ENCODE data around the gene MMP23B.

Gene MMP23B

DNA sequence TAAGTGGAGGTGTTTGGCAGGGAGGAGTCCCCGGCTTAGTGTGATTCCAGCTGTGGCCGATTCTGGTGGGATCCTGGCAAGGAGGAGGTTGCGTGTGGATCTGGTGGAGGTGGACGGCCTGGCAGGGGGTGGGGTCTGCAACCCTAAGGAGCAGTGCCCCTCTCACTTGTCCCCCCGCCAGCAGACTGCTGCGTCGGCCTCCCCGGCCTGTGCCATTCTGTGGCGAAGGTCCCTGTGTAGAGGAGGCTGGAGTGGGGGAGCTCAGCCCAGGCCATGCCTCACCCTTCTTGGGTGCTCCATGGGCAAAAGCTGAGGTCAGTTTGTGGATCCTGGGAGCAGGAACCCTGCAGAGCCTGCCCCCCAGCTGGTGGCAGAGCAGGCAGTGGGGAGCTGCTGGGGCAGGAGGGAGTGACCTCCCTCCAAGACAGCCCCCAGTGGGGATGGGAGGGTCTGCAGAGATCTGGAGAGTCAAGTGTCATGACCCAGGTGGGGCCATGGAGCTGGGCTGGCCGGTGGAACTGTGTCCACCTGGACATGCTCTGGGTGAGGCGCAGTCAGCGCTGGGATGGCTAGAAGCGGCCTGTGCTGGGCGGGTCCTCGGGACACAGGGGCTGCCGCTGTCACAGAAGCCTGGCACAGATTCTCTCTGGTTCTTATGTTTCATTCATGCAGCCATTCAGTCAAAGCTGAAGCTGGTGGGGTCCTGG, 11.4 kb upstream of the MMP23B start:
- no peak for DNase-seq (ENCODE audit: low spot score)

GRCh38 chr1:1621173-1622009, 10.6 kb upstream of the MMP23B start:
- no peak for DNase-seq (ENCODE audit: low spot score)

- DNase-seq (ENCODE audit: low spot score), result no peak
Observed at GRCh38 chr1:1622010-1622787, 9.8 kb upstream of the MMP23B start.

DNA sequence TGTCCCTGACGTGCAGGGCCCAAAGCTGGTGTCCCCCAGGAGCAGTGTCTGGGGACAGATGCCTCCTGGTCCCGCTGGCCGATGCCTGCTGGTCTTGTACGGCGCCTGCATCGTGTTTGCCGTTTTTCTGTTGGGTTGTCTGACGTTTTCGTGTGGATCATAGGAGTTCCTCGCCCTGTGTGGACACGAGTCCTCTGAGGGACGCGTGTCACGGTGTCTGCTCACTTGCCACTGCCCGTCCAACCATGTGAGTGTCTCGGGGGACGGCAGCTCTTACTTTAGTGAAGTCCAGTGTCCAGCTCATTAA, 9.2 kb upstream of the MMP23B start:
- DNase-seq (ENCODE audit: low spot score), result no peak

DNA sequence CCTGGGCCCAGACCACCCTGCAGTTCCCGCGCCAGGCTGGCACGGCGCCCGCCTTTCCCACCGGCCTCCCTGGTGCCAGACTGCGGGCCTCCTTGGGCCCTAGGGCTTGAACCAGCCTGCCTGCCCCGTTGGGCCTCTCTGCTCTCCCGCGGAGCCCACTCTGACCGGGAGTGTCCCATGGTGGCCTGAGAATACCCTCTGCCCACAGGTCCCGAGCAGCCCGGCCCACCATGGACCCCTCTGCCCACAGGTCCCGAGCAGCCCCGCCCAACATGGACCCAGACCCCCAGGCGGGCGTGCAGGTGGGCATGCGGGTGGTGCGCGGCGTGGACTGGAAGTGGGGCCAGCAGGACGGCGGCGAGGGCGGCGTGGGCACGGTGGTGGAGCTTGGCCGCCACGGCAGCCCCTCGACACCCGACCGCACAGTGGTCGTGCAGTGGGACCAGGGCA, 8.8 kb upstream of the MMP23B start:
- DNase-seq (ENCODE audit: low spot score), result no peak

- DNase-seq (ENCODE audit: low spot score), result no peak
Observed at GRCh38 chr1:1623631-1624442, 8.1 kb upstream of the MMP23B start.

- no peak for DNase-seq (ENCODE audit: low spot score)
Observed at GRCh38 chr1:1624443-1625403, 7.2 kb upstream of the MMP23B start.

DNA sequence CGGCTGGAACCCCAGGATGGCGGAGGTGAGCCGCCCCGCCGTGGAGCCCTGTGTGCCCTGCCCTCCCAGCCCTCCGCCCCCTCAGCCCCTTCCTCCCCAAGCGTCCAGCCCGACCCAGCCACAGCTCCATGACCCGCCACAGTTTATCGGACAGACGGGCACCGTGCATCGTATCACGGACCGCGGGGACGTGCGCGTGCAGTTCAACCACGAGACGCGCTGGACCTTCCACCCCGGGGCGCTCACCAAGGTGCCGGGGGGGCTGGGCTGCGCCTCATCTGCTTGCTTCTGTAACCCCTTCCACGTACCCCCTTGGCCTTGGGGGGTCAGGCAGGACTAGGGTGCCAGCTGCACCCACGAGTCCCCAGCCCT, 6.6 kb upstream of the MMP23B start:
- no peak for DNase-seq (ENCODE audit: low spot score)

DNA sequence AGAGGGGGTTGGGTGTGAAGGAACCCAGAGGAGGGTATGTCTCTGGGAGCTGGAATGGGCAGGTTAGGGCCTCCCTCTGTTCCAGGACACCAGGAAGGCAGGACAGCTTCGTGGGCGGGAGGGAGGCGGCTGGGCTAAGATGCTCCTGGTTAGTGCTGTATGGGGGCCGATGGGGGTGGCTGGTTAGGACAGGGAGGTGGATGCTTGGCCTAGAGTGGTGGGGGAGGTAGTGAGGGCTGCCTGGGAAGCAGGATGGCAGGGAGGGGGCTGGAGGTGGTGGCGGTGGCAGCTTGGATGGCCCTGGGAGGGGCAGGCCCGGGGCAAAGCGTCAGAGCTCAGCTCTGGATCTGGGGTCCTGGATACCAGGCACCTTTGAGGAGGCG, 6.2 kb upstream of the MMP23B start:
- DNase-seq (ENCODE audit: low spot score), result no peak

DNA sequence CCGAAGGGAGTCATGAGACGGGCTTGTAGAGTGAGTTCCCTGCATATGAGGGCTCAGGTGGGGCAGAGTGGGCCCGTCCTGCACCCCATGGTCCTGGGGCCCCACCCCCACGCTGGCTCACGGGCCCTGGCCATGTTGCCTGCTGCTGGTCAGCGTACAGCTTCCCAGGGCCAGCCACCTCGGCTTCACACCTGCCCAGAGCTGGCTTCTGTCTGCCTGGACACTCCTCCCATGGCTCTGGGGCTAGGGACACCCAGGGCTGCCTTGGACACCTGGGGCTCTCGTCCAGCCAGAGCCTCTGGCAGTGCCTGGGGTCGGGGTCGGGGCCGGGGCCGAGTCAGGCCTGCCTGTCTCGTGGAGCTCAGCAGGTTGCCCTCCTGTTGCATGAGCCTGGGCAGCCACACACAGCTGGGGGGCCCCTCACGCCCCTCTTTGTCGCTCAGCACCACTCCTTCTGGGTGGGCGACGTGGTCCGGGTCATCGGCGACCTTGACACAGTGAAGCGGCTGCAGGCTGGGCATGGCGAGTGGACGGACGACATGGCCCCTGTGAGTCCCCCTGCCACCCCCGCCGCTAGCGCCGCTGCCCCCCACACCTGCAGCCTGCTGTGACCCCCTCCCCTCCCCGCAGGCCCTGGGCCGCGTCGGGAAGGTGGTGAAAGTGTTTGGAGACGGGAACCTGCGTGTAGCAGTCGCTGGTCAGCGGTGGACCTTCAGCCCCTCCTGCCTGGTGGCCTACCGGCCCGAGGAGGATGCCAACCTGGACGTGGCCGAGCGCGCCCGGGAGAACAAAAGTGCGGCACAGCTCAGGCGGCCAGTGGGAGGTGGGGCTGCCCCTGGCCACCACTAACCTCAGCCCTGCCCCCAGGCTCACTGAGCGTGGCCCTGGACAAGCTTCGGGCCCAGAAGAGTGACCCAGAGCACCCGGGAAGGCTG, 5.5 kb upstream of the MMP23B start:
- DNase-seq (ENCODE audit: low spot score), result no peak

DNA sequence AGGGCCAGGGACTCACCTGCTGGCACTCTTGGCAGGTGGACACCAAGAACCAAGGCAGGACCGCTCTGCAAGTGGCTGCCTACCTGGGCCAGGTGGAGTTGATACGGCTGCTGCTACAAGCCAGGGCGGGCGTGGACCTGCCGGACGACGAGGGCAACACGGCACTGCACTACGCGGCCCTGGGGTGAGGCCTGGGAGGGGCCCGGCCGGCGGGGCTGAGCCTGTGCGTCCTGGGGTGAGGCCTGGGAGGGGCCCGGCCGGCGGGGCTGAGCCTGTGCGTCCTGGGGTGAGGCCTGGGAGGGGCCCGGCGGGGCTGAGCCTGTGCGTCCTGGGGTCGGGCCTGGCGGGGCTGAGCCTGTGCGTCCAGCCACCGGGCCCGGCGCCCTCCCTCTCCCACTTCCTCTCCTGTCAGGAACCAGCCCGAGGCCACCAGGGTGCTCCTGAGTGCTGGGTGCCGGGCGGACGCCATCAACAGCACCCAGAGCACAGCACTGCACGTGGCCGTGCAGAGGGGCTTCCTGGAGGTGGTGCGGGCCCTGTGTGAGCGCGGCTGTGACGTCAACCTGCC, 4.6 kb upstream of the MMP23B start:
- DNase-seq (ENCODE audit: low spot score), result no peak

DNA sequence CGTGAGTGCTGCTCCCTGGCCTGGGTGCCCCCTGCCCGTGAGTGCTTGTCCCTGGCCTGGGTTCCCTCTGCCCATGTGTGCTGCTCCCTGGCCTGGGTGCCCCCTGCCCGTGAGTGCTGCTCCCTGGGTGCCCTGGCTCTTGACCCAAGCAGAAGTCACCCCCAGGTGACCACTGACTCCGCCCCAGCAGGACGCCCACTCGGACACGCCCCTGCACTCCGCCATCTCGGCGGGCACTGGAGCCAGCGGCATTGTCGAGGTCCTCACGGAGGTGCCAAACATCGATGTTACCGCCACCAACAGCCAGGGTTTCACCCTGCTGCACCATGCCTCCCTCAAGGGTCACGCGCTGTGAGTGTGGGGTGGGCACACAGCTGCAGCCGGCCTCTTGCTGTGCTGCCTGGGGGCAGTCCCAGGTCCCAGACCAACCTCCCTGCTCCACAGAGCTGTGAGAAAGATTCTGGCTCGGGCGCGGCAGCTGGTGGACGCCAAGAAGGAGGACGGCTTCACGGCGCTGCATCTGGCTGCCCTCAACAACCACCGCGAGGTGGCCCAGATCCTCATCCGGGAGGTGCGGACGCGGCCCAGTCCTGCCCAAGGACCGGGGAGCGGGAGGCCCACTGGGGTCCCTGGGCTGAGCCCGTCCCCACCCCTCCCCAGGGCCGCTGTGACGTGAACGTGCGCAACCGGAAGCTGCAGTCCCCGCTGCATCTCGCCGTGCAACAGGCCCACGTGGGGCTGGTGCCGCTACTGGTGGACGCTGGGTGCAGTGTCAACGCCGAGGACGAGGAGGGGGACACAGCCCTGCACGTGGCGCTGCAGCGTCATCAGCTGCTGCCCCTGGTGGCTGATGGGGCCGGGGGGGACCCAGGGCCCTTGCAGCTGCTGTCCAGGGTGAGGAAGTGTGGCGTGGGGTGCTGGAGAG, 3.9 kb upstream of the MMP23B start:
- no peak for DNase-seq (ENCODE audit: low spot score)

- DNase-seq (ENCODE audit: low spot score), result no peak
Observed at GRCh38 chr1:1628754-1629429, 3.1 kb upstream of the MMP23B start.

DNA sequence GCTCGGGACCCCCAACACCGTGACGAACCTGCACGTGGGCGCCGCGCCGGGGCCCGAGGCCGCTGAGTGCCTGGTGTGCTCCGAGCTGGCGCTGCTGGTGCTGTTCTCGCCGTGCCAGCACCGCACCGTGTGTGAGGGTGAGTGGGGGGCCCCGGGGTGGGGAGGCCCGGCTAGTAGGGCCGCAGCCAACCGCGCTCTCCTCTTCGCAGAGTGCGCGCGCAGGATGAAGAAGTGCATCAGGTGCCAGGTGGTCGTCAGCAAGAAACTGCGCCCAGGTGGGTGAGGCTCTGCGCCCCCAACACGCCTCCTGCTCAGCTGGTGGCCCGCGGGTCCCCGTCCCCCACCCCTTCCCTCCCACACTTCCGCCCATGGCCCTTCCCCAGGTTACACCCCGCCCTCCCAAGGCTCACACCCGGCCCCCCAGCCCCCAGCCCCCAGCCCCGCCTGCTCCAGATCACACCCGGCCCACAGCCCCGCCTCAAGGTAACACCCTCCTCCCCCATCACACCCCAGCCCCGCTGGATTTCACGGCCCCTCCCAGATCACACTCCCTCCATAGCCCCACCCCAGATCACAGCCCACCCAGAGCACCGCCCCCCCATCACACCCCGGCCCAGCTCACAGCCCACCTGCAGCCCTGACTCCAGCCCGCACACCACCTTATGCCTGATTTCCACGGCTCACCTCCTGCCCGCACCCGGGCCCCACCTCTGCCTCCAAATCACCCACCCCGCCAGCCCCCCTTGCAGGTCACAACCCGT, 2.4 kb upstream of the MMP23B start:
- no peak for DNase-seq (ENCODE audit: low spot score)

- peak; percentile 55 for DNase-seq (ENCODE audit: low spot score)
Observed at GRCh38 chr1:1630191-1630964, 1.6 kb upstream of the MMP23B start.
